GM21360 (cell line): ENCODE results near the gene CORO2A.
A peak's percentile ranks its signal among the peaks of the same experiment; 100 is the strongest.

ENCODE experiments used
- ATAC-seq: cut with Tn5 transposase; IDR thresholded peaks from one replicate; pipeline ENCODE4 v1.9.1; 2021; ENCODE audit warnings: mild to moderate bottlenecking, moderate library complexity; ENCODE audit not compliant: unreplicated experiment

CORO2A gene, protein sequence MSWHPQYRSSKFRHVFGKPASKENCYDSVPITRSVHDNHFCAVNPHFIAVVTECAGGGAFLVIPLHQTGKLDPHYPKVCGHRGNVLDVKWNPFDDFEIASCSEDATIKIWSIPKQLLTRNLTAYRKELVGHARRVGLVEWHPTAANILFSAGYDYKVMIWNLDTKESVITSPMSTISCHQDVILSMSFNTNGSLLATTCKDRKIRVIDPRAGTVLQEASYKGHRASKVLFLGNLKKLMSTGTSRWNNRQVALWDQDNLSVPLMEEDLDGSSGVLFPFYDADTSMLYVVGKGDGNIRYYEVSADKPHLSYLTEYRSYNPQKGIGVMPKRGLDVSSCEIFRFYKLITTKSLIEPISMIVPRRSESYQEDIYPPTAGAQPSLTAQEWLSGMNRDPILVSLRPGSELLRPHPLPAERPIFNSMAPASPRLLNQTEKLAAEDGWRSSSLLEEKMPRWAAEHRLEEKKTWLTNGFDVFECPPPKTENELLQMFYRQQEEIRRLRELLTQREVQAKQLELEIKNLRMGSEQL

GRCh38 chr9:98192503-98193335, at the start of gene CORO2A:
TSS of gene CORO2A (minus strand) at chr9:98192637. CDS start at chr9:98157660, 34,977 bp downstream.
- ATAC-seq: peak; percentile 50

DNA sequence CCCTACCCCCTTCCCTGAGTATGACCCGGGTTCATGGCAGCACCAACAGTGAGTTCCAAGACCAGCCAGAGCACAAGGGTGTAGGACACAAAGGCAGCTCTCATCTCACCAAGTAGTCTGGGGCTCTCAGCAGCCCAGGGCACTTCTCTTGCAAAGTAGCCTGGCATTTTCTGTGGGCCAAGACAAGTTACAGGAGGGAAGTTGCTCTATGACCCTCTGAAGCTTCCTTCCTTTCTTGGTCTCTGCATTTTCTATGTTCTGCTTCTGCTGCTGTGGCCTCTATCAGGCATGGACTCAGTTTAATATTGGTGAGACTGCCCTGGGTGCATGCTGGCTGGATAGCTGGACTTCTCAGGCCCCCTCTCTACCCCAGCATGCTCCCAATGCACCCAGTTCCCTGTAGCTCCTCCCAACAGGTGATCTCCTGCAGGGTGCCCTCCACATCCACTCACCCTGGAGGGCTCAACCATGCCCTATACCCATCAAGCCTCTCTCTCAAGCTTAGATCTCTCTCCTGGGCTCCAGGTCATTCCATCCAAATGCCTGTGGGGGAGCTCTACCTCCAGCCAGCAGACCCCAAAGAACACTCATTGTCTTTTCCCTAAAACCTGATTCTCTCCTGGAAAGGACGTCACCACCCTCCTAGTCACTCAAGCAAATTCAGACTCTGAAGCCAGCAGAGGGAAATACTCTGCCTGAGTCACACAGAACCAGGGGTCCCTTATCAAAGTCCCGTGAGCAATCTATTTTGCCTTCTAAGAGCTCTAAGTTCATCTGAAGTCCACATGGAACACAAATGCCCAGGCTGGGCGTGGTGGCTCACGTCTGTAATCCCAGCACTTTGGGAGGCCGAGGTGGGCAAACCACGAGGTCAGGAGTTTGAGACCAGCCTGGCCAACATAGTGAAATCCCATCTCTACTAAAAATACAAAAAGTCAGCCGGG, 49.2 kb upstream of the CORO2A start:
- no peak for ATAC-seq

- no peak for ATAC-seq
These were observed 48.0 kb upstream of the CORO2A start for GRCh38 chr9:98240475-98240874.

GRCh38 chr9:98236901-98237487, 44.6 kb upstream of the CORO2A start:
- ATAC-seq: no peak

DNA sequence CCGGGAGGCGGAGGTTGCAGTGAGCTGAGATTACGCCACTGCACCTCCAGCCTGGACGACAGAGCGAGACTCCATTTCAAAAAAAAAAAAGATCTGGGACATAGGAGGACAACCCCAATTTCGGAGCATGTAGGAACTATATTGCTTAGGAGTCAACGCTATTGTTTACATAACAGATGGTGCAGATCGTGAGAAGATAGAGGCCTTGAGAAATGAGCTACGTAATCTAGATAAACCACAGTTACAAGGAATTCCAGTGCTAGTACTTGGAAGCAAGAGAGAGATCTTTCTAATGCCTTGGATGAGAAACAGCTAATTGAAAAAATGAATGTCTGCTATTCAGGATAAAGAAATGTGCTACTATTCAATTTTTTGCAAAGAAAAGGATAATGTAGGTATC, 42.7 kb upstream of the CORO2A start:
- no peak for ATAC-seq

DNA sequence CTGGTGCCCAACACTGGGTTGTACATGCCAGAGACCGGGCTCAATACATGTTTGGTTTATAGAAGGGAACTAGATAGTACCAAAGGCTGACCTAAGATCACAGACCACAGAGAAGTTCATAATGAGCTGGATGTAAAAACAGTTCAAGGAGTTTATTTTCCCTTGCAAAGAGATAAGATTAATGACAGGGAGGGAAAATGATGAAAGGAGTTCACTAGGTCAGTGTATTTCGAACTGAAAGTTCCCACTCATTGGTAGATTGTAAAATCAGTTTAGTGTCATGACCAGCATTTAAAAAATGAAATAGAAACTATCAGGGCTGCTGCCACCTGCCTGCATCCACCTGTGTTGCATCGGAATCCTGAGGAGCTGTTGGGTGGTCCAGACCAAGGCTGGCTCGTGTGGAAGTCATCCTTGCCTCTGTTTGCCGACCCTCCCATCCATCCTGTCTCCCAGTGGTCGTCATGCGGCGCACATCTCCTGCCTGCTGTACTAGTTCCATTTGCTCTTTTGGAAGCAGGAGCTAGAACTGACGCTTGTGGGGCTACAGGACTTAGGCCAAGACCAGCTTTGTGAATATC, 41.9 kb upstream of the CORO2A start:
- ATAC-seq: no peak

- ATAC-seq: no peak
These were observed 40.5 kb upstream of the CORO2A start for GRCh38 chr9:98232926-98233325.

- no peak for ATAC-seq
These were observed 39.5 kb upstream of the CORO2A start for GRCh38 chr9:98231770-98232478.

DNA sequence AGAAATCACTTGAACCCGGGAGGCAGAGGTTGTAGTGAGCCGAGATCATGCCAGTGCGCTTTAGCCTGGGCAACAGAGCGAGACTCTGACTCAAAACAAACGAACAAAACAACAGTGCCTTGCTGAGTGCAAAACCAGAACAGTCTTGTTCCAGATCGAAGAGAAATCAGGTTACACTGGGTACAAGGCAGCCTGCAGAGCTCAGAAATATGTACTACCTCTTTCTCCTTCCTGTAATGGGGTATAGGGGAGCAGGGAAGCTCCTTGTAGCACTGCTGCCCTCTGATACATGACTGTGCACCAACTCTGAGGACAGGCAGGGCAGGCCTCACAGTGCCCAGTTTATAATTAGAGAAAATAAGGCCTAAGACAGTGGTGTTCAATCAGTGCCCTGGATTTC, 38.4 kb upstream of the CORO2A start:
- ATAC-seq: no peak

- ATAC-seq: no peak
These were observed 37.9 kb upstream of the CORO2A start for GRCh38 chr9:98230304-98230703.

- ATAC-seq: no peak
These were observed 37.2 kb upstream of the CORO2A start for GRCh38 chr9:98229620-98230019.

DNA sequence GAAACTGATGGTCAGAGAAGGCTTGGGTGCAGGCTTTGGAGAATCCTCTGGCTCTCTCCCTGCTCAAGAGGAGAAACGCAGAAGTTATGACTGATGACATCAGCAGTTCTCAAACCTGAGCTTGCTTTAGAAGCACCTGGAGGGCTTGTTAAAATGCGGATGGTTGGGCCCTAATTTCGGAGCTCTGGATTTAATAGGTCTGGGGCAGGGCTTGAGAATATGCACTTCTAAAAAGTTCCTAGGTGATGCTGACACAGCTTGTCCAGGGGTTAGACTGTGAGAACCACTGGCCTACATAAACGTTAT, 36.6 kb upstream of the CORO2A start:
- ATAC-seq: no peak

DNA sequence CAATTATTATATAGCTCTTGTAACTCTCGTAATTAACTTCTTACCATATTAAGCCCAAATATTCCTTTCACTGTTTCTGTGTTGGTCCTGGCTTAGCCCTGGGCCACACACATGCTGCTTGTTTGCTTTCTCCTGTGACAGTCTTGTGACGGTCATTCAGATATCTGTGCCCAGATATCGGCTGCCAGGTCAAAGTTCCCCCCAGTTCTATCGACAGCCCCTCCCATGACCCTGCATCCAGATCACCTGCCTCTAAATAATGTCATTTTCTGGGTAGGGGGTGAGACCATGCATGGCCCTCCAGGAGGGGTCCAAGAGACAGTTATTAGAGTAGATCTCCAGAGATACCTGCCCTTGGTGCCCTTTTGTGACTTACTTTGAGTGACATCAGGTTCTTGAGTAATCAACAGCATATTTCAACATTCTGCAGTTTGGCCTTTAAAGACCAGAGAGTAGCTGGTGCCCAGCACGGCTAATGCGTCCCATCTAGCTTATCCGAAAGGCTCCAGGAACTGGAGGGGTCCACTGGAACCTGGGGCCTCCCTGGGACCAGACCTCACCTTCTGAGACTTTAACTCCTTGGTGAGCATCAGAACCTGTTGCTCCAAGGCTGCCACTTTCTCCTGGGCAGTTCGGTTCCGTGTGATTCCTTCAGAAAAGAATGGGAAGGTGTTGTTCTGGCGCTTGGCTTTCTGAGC, 36.1 kb upstream of the CORO2A start:
- no peak for ATAC-seq

DNA sequence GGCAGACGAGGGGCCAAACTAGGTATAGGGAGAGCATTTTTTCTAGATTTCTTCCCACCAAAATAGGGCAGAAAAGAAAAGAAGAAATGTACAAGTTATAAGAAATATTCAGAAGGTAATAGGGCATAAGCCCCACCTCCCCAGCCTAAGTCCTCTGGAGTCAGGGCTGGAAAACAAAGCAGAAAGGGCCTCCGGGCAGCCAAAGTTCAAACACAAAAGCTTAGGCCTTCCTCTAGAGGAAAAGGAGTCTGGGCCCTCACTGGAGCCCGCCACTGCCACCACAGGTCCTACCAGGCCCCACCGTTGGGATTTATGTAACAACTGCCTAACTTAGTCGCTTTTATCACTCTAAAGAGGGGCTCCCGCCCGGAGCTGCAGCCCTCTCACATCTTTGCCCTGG, 35.4 kb upstream of the CORO2A start:
- no peak for ATAC-seq

DNA sequence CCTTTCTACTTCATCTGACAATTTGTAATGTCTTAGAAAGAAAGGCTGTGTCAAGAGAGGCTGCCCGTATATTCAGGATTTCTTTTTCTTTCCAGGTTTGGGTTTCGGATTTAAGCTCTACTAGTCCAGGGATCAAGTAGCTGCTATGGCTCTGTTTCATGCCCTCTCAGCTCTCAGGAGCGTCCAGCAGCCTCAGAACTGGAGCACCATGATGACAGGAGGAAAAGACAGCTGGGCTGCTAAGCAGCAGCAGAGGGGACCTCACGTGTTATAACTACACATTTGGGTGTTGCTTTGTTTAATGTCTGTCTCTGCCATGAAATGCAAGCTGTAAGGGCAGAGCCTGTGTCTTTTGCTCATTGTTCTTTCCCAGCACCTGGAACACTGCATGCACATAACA, 34.5 kb upstream of the CORO2A start:
- ATAC-seq: no peak

- ATAC-seq: no peak
These were observed 34.1 kb upstream of the CORO2A start for GRCh38 chr9:98226516-98226915.

DNA sequence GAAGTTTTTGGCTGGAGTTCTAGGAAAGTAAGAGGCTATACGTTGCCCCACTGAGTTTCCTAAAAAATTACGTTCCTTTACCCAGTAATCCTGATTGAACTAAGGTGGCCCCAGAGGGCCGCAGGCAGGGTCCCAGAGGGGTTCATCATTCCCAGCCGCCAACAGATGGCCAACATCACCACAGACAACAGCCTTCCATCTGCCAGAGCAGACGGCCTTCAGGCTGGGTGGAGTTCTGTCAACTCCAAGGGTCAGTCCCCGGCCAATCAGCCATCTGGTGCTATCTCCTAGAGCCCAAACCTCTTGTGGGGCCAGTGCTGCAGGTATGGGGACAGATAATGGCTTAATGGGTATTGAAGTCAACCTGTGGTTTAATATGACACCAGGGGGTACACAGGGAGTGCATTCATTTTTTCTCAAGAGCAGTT, 32.6 kb upstream of the CORO2A start:
- ATAC-seq: no peak

- ATAC-seq: no peak
These were observed 30.7 kb upstream of the CORO2A start for GRCh38 chr9:98222885-98223691.
